ENCODE measurements around the gene PDZD8. TPM values are rescaled to one million over a fixed set of nuclear protein-coding genes. Genes with fewer than 3 reads are reported as not detected.

The PDZD8 gene
- polyA plus RNA-seq, 2 of the 4 experiments (the other 2 are of a cell fraction) = 27.4 to 76.7 TPM

DNA sequence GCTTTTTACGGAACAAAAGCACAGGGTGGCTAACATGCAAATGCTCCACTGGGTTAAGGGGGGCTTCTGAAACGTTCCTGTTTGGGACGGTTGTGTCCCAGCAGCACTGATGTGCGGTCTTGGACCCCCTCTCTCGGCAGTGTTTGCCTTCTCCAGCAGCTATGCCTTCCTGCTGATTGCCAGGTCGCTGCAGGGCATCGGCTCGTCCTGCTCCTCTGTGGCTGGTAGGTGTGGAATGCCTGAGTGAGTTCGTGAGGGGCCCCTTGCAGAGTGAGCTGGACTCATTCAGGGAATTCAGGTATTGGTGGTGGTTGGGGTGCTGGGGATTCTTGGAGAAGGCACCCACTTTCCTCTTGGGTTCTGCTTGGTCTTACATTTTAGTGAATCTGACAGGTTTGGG, 121.3 kb downstream of the PDZD8 start:
- Histone ChIP-seq H3K4me3 (no peak overlapping the region), H3K4me1 (no peaks in the 10 kb centered on the region), H3K27ac (no peak overlapping the region), H3K4me2 (no peak overlapping the region), H3K9me3 (no peaks in the 10 kb centered on the region)
- CTCF ChIA-PET = no interaction called here
- DNase-seq (ENCODE audit: low read depth in 1 of 2, low spot score in 1 of 2) = no peak
- ATAC-seq = no peak
- TF ChIP-seq, protein P1, sequence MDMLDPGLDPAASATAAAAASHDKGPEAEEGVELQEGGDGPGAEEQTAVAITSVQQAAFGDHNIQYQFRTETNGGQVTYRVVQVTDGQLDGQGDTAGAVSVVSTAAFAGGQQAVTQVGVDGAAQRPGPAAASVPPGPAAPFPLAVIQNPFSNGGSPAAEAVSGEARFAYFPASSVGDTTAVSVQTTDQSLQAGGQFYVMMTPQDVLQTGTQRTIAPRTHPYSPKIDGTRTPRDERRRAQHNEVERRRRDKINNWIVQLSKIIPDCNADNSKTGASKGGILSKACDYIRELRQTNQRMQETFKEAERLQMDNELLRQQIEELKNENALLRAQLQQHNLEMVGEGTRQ (IDR thresholded peaks at IDR 0.05) = no peak
- TF ChIP-seq CBX2 (IDR thresholded peaks at IDR 0.05; ENCODE audit: borderline replicate concordance, low read depth) = no peak
- TF ChIP-seq MAZ (IDR thresholded peaks at IDR 0.05; ENCODE audit: borderline replicate concordance, low read depth, low read length) = no peak
- no peak for TF ChIP-seq HOXB13 (CRISPR knock-in tag; IDR thresholded peaks at IDR 0.05; ENCODE audit: low read depth)
- TF ChIP-seq EHMT2 (IDR thresholded peaks at IDR 0.05; ENCODE audit: low read depth) = no peak
- TF ChIP-seq KDM1A (IDR thresholded peaks at IDR 0.05; ENCODE audit: low read depth) = no peak
- TF ChIP-seq SREBF2 (IDR thresholded peaks at IDR 0.05) = no peak
- TF ChIP-seq CHD4 (IDR thresholded peaks at IDR 0.05; ENCODE audit: borderline replicate concordance) = no peak
- TF ChIP-seq, protein P2, sequence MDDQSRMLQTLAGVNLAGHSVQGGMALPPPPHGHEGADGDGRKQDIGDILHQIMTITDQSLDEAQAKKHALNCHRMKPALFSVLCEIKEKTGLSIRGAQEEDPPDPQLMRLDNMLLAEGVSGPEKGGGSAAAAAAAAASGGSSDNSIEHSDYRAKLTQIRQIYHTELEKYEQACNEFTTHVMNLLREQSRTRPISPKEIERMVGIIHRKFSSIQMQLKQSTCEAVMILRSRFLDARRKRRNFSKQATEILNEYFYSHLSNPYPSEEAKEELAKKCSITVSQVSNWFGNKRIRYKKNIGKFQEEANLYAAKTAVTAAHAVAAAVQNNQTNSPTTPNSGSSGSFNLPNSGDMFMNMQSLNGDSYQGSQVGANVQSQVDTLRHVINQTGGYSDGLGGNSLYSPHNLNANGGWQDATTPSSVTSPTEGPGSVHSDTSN (IDR thresholded peaks at IDR 0.05) = no peak
- TF ChIP-seq, protein P3, sequence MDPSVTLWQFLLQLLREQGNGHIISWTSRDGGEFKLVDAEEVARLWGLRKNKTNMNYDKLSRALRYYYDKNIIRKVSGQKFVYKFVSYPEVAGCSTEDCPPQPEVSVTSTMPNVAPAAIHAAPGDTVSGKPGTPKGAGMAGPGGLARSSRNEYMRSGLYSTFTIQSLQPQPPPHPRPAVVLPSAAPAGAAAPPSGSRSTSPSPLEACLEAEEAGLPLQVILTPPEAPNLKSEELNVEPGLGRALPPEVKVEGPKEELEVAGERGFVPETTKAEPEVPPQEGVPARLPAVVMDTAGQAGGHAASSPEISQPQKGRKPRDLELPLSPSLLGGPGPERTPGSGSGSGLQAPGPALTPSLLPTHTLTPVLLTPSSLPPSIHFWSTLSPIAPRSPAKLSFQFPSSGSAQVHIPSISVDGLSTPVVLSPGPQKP (IDR thresholded peaks at IDR 0.05; ENCODE audit: low read depth, low read length) = no peak
- TF ChIP-seq, protein P4, sequence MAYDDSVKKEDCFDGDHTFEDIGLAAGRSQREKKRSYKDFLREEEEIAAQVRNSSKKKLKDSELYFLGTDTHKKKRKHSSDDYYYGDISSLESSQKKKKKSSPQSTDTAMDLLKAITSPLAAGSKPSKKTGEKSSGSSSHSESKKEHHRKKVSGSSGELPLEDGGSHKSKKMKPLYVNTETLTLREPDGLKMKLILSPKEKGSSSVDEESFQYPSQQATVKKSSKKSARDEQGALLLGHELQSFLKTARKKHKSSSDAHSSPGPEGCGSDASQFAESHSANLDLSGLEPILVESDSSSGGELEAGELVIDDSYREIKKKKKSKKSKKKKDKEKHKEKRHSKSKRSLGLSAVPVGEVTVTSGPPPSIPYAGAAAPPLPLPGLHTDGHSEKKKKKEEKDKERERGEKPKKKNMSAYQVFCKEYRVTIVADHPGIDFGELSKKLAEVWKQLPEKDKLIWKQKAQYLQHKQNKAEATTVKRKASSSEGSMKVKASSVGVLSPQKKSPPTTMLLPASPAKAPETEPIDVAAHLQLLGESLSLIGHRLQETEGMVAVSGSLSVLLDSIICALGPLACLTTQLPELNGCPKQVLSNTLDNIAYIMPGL (CRISPR knock-in tag; IDR thresholded peaks at IDR 0.05; ENCODE audit: borderline replicate concordance) = no peak
- TF ChIP-seq ESRRA (IDR thresholded peaks at IDR 0.05; ENCODE audit: borderline replicate concordance, low read length) = no peak
- no peak for TF ChIP-seq GATA3 (IDR thresholded peaks at IDR 0.05; ENCODE audit: borderline replicate concordance)
- TF ChIP-seq HOXB5 (CRISPR knock-in tag; IDR thresholded peaks at IDR 0.05) = no peak
- no peak for TF ChIP-seq RARB (CRISPR knock-in tag; IDR thresholded peaks at IDR 0.05)
- TF ChIP-seq, protein P5, sequence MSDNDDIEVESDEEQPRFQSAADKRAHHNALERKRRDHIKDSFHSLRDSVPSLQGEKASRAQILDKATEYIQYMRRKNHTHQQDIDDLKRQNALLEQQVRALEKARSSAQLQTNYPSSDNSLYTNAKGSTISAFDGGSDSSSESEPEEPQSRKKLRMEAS (IDR thresholded peaks at IDR 0.05) = no peak
- no peak for TF ChIP-seq MAFK (IDR thresholded peaks at IDR 0.05; ENCODE audit: partially characterized antibody)
- TF ChIP-seq FOSL2 (IDR thresholded peaks at IDR 0.05) = no peak
- TF ChIP-seq FOSL2 (CRISPR knock-in tag; IDR thresholded peaks at IDR 0.05) = no peak
- no peak for TF ChIP-seq POLR2A (IDR thresholded peaks at IDR 0.05; ENCODE audit: low read length)
- TF ChIP-seq, protein P6, sequence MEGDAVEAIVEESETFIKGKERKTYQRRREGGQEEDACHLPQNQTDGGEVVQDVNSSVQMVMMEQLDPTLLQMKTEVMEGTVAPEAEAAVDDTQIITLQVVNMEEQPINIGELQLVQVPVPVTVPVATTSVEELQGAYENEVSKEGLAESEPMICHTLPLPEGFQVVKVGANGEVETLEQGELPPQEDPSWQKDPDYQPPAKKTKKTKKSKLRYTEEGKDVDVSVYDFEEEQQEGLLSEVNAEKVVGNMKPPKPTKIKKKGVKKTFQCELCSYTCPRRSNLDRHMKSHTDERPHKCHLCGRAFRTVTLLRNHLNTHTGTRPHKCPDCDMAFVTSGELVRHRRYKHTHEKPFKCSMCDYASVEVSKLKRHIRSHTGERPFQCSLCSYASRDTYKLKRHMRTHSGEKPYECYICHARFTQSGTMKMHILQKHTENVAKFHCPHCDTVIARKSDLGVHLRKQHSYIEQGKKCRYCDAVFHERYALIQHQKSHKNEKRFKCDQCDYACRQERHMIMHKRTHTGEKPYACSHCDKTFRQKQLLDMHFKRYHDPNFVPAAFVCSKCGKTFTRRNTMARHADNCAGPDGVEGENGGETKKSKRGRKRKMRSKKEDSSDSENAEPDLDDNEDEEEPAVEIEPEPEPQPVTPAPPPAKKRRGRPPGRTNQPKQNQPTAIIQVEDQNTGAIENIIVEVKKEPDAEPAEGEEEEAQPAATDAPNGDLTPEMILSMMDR (IDR thresholded peaks at IDR 0.05) = no peak
- 56% methylated on average over 9 of the region's 9 CpGs for WGBS (ENCODE audit: missing lambda C conversion rate)
- no peak for FAIRE-seq
- POLR2A ChIA-PET = no interaction called here

DNA sequence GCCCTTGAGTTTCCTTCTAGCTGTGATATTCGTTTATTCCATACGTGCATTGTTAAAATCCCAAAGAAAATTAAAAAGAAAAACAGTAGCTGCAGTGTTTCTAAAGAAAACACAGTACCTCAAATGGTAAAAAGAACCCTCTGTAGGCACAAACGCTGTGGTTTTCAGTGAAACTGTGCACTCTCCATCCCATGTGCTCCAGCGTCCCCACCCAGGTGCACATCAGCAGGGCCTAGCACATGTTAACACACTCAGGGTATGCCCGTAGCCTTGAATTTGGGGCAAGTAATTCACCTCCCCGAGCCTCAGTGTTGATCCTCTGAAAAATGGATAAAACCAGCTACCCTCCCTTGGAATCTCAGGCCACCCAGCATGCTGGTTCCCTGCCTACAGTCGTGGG, 124.8 kb downstream of the PDZD8 start:
- Histone ChIP-seq H3K4me1 (0 out of 3 replicates have a peak, but pooled peaks cover 3% of the 10 kb centered on the region), H3K4me2 (no peak overlapping the region), H3K9me3 (no peaks in the 10 kb centered on the region), H3K27ac (no peak overlapping the region), H3K4me3 (no peak overlapping the region)
- FAIRE-seq = no peak
- DNase-seq (ENCODE audit: low read depth in 1 of 2, low spot score in 1 of 2) = no peak
- ATAC-seq = no peak
- ChIA-PET POLR2A (no interaction called here), CTCF (interaction anchor here (1.1 to 2.0 kb wide), 3 partner anchors 8 to 69 kb away, joined by 3 to 6 read pairs (median 3); no protein-coding TSS in a partner anchor)
- 43% methylated on average over 7 of the region's 7 CpGs for WGBS (ENCODE audit: missing lambda C conversion rate)
- TF ChIP-seq MAZ (IDR thresholded peaks at IDR 0.05; ENCODE audit: borderline replicate concordance, low read depth, low read length) = no peak
- TF ChIP-seq RAD21 (conservative IDR thresholded peaks at IDR 0.05 in 1 of 2, IDR thresholded peaks at IDR 0.05 in 1 of 2) = no peak
- no peak for TF ChIP-seq RCOR1 (IDR thresholded peaks at IDR 0.05; ENCODE audit: low read depth, low read length)
- TF ChIP-seq KDM1A (IDR thresholded peaks at IDR 0.05; ENCODE audit: low read depth) = no peak
- no peak for TF ChIP-seq PHF8 (IDR thresholded peaks at IDR 0.05; ENCODE audit: borderline replicate concordance, low read depth)
- TF ChIP-seq BHLHE40 (IDR thresholded peaks at IDR 0.05; ENCODE audit: low read depth, low read length) = no peak
- no peak for TF ChIP-seq KDM5A (IDR thresholded peaks at IDR 0.05)
- no peak for TF ChIP-seq CHD2 (IDR thresholded peaks at IDR 0.05; ENCODE audit: low read length, partially characterized antibody)
- no peak for TF ChIP-seq SREBF2 (IDR thresholded peaks at IDR 0.05)
- no peak for TF ChIP-seq ESRRA (IDR thresholded peaks at IDR 0.05; ENCODE audit: borderline replicate concordance, low read length)
- TF ChIP-seq, protein P6 (IDR thresholded peaks at IDR 0.05) = no peak
- no peak for TF ChIP-seq FOSL2 (IDR thresholded peaks at IDR 0.05)
- no peak for TF ChIP-seq FOSL2 (CRISPR knock-in tag; IDR thresholded peaks at IDR 0.05)
- TF ChIP-seq, protein P1 (IDR thresholded peaks at IDR 0.05) = no peak

All from A549 (cell line).